ENCODE results near the gene ZNF143. TPM values are rescaled to one million over a fixed set of nuclear protein-coding genes. Genes with fewer than 3 reads are reported as not detected.

ZNF143 gene
- total and polyA plus RNA-seq, 12 donors = 6.1 to 28.8 (median 17.6) TPM

- H3K4me1 ChIP-seq = no peaks in the 10 kb centered on the region
- H3K27ac ChIP-seq = no peak overlapping the region
- no peak overlapping the region for H3K4me3 ChIP-seq
- no peak for TF ChIP-seq CTCF (IDR thresholded peaks at IDR 0.05)
- intact Hi-C loops (cut with DNase I) = no loop called here
- H3K9me3 ChIP-seq = no peaks in the 10 kb centered on the region
- WGBS, 2 donors = 94 to 99% methylated on average over 4 of the region's 4 CpGs
- peaks cover 0 to 64% (median 40%) of the 10 kb centered on the region in 9 donors for H3K36me3 ChIP-seq
- H3K27me3 ChIP-seq = no peaks in the 10 kb centered on the region
- ATAC-seq = no peak
- no peak for DNase-seq
Observed at GRCh38 chr11:9470765-9471164, 10.0 kb downstream of the ZNF143 start.

GRCh38 chr11:9473408-9473807 is 12.6 kb downstream of the ZNF143 start:
- Histone ChIP-seq H3K4me1 (no peaks in the 10 kb centered on the region), H3K27ac (no peak overlapping the region), H3K27me3 (no peaks in the 10 kb centered on the region), H3K4me3 (no peak overlapping the region), H3K9me3 (no peaks in the 10 kb centered on the region), H3K36me3 (peaks cover 0 to 83% (median 44%) of the 10 kb centered on the region in 9 donors)
- TF ChIP-seq CTCF (IDR thresholded peaks at IDR 0.05) = no peak
- no peak for DNase-seq
- intact Hi-C loops (cut with DNase I) = no loop called here
- no peak for ATAC-seq

GRCh38 chr11:9479899-9480298 is 19.1 kb downstream of the ZNF143 start:
- no peak overlapping the region for H3K4me3 ChIP-seq
- WGBS, 2 donors = 84% methylated on average over 2 of the region's 2 CpGs
- DNase-seq (no peak), ATAC-seq (no peak)
- H3K4me1 ChIP-seq = no peaks in the 10 kb centered on the region
- H3K36me3 ChIP-seq = peaks cover 0 to 97% (median 47%) of the 10 kb centered on the region in 9 donors
- no peaks in the 10 kb centered on the region for H3K27me3 ChIP-seq
- peaks cover 0 to 3% (median 0%) of the 10 kb centered on the region in 11 donors for H3K9me3 ChIP-seq
- TF ChIP-seq CTCF (IDR thresholded peaks at IDR 0.05) = no peak
- no peak overlapping the region for H3K27ac ChIP-seq
- intact Hi-C loops (cut with DNase I) = no loop called here

- 90 to 94% methylated on average over 3 of the region's 3 CpGs for WGBS, 2 donors
- Histone ChIP-seq H3K36me3 (peaks cover 0 to 96% (median 20%) of the 10 kb centered on the region in 9 donors), H3K27me3 (no peaks in the 10 kb centered on the region), H3K9me3 (peaks cover 0 to under 1% (median 0%) of the 10 kb centered on the region in 11 donors), H3K4me3 (no peak overlapping the region), H3K4me1 (no peaks in the 10 kb centered on the region), H3K27ac (no peak overlapping the region)
- ATAC-seq = no peak
- intact Hi-C loops (cut with DNase I) = no loop called here
- no peak for DNase-seq
- TF ChIP-seq CTCF (IDR thresholded peaks at IDR 0.05) = no peak
Observed at GRCh38 chr11:9489080-9489765, 28.4 kb downstream of the ZNF143 start.

Data from heart right ventricle (tissue), 16 donors.